Endothelial cell of umbilical vein (primary cell): ENCODE results near the gene RMND5A.

Source experiments
- EZH2 ChIP-seq: IDR thresholded peaks from 2 replicates; pipeline ENCODE4 v1.6.1; 2012; ENCODE audit warnings: borderline replicate concordance, low read depth, mild to moderate bottlenecking, moderate library complexity, low read length, inconsistent platforms; ENCODE audit not compliant: severe bottlenecking
- GATA2 ChIP-seq: IDR thresholded peaks from 2 replicates; pipeline ENCODE4 v1.7.0; 2011; ENCODE audit warnings: low read depth, mild to moderate bottlenecking, moderate library complexity, mixed read lengths, low read length; ENCODE audit not compliant: insufficient read length, insufficient read depth
- JUN ChIP-seq: IDR thresholded peaks from 2 replicates; pipeline ENCODE4 v1.6.1; 2011; ENCODE audit warnings: borderline replicate concordance, low read depth; ENCODE audit not compliant: insufficient read length, insufficient read depth
- MAX ChIP-seq: IDR thresholded peaks from 2 replicates; pipeline ENCODE4 v1.6.1; 2011; ENCODE audit not compliant: insufficient read depth, insufficient read length
- MYC ChIP-seq: IDR thresholded peaks from one replicate; pipeline ENCODE4 v1.6.1; 2011; ENCODE audit warnings: mild to moderate bottlenecking, low read depth, low read length
- POLR2A ChIP-seq: IDR thresholded peaks from 2 replicates; pipeline ENCODE4 v1.6.1; 2012; ENCODE audit warnings: low read depth, mild to moderate bottlenecking, control low read depth, low read length
- POLR2AphosphoS5 ChIP-seq: IDR thresholded peaks from 2 replicates; pipeline ENCODE4 v1.6.1; 2012; ENCODE audit warnings: low read depth, mild to moderate bottlenecking, control low read depth, low read length, moderate library complexity; ENCODE audit not compliant: insufficient read depth
- TF ChIP-seq, protein P1 (sequence below), 2 donors: IDR thresholded peaks; 1 replicate in 1 of 2; 2 replicates in 1 of 2; pipeline ENCODE4 v1.5.1; 2011; ENCODE audit warnings: low read length in 2 of 2, mild to moderate bottlenecking in 2 of 2, moderate library complexity in 2 of 2, control low read depth in 1 of 2, inconsistent platforms in 1 of 2, low read depth in 1 of 2; ENCODE audit not compliant: insufficient read depth in 1 of 2; ENCODE audit errors: extremely low read depth in 1 of 2

- TF ChIP-seq, protein P1, sequence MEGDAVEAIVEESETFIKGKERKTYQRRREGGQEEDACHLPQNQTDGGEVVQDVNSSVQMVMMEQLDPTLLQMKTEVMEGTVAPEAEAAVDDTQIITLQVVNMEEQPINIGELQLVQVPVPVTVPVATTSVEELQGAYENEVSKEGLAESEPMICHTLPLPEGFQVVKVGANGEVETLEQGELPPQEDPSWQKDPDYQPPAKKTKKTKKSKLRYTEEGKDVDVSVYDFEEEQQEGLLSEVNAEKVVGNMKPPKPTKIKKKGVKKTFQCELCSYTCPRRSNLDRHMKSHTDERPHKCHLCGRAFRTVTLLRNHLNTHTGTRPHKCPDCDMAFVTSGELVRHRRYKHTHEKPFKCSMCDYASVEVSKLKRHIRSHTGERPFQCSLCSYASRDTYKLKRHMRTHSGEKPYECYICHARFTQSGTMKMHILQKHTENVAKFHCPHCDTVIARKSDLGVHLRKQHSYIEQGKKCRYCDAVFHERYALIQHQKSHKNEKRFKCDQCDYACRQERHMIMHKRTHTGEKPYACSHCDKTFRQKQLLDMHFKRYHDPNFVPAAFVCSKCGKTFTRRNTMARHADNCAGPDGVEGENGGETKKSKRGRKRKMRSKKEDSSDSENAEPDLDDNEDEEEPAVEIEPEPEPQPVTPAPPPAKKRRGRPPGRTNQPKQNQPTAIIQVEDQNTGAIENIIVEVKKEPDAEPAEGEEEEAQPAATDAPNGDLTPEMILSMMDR (IDR thresholded peaks at IDR 0.05; ENCODE audit: extremely low read depth in 1 of 2, insufficient read depth in 1 of 2, low read depth in 1 of 2, low read length in 2 of 2) = no peak
- TF ChIP-seq JUN = no peak
- no peak for TF ChIP-seq MAX
- no peak for TF ChIP-seq POLR2AphosphoS5
- TF ChIP-seq EZH2 = no peak
- no peak for TF ChIP-seq POLR2A
- no peak for TF ChIP-seq MYC
- TF ChIP-seq GATA2 = no peak
Measured at GRCh38 chr2:86821306-86821705, 101.2 kb downstream of the RMND5A start.
